ENCODE data around the gene HERC6.
"Not testable (repeated sequence)": the region's sequence is repeated elsewhere in the genome, so short reads cannot be mapped to it uniquely, and the experiment has no call there.

Gene HERC6

DNA sequence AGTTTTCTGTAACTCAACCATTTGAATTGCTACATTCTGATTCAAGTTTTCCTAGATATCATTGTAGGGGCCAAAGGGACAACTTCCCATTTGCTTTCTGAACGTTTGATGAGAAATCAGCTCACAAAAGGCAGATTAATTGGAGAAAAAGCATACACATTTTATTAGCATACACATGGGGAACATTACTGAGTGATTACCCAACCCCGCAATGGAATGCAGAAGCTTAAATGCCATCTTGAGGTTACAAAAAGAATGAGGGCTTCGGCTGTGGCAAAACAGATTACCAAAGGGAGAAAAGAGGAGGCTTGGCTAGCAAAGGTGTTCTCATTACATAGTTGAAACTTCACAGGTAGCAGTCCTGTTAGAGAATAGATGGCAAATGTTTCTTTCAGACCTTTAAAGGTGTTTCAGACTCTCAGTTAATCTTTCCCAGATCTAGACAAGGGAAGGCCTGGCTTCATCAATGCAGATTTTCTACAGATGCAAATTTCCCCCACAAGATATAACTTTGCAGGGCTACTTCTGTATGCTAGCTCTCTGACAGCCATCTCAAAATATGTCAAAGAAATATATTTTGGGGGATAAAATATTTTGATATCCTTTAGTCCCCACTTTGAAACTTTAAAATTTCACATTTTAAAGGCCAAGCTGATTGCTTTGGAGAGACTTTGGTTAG is 26.5 kb upstream of the HERC6 start:
- peak; percentile 67 for DNase-seq (ENCODE audit: low read depth)
- TF ChIP-seq, protein P1, sequence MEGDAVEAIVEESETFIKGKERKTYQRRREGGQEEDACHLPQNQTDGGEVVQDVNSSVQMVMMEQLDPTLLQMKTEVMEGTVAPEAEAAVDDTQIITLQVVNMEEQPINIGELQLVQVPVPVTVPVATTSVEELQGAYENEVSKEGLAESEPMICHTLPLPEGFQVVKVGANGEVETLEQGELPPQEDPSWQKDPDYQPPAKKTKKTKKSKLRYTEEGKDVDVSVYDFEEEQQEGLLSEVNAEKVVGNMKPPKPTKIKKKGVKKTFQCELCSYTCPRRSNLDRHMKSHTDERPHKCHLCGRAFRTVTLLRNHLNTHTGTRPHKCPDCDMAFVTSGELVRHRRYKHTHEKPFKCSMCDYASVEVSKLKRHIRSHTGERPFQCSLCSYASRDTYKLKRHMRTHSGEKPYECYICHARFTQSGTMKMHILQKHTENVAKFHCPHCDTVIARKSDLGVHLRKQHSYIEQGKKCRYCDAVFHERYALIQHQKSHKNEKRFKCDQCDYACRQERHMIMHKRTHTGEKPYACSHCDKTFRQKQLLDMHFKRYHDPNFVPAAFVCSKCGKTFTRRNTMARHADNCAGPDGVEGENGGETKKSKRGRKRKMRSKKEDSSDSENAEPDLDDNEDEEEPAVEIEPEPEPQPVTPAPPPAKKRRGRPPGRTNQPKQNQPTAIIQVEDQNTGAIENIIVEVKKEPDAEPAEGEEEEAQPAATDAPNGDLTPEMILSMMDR (conservative IDR thresholded peaks at IDR 0.05; ENCODE audit: low read depth, low read length) = no peak
- no peak overlapping the region for H3K4me3 ChIP-seq (ENCODE audit: low read length)

DNA sequence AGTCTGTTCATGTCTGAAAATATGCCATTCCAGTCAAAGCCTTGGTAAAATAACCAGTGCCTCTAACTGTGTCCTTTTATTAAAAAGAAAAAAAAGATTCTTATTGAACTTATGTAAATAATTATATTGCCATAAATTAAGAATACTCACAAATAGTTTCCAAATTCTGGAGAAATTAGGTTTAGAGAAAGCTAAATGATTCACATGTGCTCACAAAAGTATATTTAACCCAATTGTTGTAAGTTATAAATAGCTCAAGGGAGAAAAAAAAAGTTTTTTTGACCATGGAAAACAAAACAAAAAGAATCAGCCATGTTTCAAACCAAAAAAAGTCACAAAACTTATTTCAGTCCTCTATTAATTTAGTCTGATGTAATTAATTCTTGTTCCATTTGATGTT is 25.3 kb upstream of the HERC6 start:
- TF ChIP-seq, protein P1 (conservative IDR thresholded peaks at IDR 0.05; ENCODE audit: low read depth, low read length) = no peak
- H3K4me3 ChIP-seq (ENCODE audit: low read length) = no peak overlapping the region
- DNase-seq (ENCODE audit: low read depth) = no peak

DNA sequence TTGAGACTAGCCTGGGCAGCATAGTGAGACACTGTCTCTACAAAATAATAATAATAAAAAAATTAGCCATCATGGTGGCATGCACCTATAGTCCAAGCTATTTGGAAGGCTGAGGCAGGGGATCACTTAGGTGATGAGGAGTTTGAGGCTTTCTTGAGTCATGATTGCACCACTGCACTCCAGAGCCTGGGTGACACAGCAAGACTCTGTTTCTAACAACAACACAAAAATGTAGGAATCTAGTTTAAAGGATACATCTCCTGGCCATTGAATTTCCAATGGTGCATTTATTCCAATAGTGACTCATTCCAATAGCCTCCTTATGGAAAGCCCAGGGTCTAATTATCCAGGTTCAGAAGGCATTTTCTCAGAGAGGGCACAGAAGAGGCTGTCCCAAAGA is 21.9 kb upstream of the HERC6 start:
- TF ChIP-seq, protein P1 (conservative IDR thresholded peaks at IDR 0.05; ENCODE audit: low read depth, low read length) = no peak
- no peak for DNase-seq (ENCODE audit: low read depth)
- no peak overlapping the region for H3K4me3 ChIP-seq (ENCODE audit: low read length)

DNA sequence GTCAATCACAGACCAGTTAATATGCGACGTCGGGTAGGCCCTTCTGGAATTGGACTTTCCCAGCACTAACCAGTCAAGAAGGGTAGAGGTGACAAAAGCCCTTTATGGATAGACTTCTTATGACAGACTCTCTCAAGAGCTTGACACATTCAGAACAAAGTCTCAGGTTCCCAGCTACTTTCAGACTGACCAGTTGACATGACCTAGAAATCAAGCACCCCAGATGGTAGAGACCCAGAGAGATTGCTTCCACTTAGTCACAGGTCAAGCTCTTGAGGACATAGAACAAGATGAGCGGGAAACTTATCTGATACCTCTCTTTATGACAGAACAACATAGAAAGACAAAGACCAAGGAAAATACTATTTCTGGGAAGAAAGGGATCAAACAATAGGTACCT is 21.4 kb upstream of the HERC6 start:
- DNase-seq (ENCODE audit: low read depth) = no peak
- no peak overlapping the region for H3K4me3 ChIP-seq (ENCODE audit: low read length)
- TF ChIP-seq, protein P1 (conservative IDR thresholded peaks at IDR 0.05; ENCODE audit: low read depth, low read length) = no peak

DNA sequence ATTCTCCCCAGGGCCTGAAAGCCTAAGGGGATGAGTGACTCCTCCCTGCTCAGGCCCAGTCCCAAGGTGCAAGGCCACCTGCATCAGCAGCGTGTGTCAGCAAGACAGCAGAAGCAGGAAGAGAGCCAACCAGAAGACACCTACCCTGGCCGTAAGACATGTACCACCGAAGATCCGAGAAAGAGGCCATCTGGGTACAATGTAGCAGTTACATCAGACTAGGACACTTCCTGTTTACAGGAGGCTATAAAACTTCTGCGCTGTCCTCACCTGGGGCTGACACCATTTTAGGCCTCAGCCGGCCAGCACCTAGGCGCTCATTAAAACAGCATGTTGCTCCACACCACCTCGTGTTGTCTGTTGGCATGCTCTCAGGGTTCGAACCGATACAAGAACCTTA is 19.1 kb upstream of the HERC6 start:
- TF ChIP-seq, protein P1 (conservative IDR thresholded peaks at IDR 0.05; ENCODE audit: low read depth, low read length) = no peak
- no peak for DNase-seq (ENCODE audit: low read depth)
- H3K4me3 ChIP-seq (ENCODE audit: low read length) = no peak overlapping the region

DNA sequence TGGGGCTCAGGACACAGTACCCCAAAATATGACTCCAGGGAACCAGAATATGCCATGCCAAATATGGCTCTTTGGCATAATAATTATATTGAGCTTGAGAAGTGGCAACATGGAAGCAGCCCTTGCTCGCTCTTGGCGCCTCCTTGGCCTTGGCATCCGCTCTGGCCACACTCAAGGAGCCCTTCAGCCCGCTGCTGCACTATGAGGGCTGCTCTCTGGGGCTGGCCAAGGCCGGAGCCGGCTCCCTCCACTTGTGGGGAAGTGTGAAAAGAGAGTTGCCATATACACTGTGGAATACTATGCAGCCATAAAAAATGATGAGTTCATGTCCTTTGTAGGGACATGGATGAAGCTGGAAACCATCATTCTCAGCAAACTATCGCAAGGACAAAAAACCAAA is 18.4 kb upstream of the HERC6 start:
- TF ChIP-seq, protein P1 (conservative IDR thresholded peaks at IDR 0.05; ENCODE audit: low read depth, low read length) = no peak
- no peak for DNase-seq (ENCODE audit: low read depth)
- H3K4me3 ChIP-seq (ENCODE audit: low read length) = no peak overlapping the region

DNA sequence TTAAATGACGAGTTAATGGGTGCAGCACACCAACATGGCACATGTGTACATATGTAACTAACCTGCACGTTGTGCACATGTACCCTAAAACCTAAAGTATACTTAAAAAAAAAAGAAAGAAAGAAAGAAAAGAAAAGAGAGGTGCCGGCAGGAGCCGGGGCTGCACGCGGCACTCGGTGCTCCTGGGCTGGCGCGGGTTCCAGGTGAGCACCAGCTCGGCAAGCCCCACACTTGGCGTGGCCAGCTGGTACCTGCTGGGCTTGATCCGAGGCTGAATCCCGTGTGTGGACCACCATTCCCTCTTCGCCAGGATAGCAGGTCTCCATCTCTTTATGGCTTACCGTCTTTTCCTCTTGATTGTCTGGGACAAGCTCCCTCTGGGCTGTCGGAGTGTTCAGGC is 17.9 kb upstream of the HERC6 start:
- TF ChIP-seq, protein P1 (conservative IDR thresholded peaks at IDR 0.05; ENCODE audit: low read depth, low read length) = no peak
- H3K4me3 ChIP-seq (ENCODE audit: low read length) = no peak overlapping the region
- DNase-seq (ENCODE audit: low read depth) = no peak

DNA sequence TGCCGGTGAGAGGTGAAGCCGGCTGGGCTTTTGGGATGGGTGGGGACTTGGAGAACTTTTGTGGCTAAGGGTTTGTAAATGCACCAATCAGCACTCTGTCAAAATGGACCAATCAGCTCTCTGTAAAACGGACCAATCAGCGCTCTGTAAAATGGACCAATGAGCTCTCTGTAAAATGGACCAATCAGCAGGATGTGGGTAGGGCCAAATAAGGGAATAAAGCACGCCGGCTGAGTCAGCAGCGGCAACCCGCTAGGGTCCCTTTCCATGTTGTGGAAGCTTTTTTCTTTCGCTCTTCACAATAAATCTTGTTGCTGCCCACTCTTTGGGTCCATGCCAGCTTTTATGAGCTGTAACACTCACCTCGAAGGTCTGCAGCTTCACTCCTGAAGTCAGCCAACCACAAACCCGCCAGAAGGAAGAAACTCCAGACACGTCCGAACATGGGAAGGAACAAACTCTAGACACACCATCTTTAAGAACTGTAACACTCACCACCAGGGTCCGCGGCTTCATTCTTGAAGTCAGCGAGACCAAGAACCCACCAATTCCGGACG is 17.4 kb upstream of the HERC6 start:
- not testable (repeated sequence) for DNase-seq (ENCODE audit: low read depth)

More for the DNA sequence above, 17.4 kb upstream of the HERC6 start:
- not testable (repeated sequence) for H3K4me3 ChIP-seq (ENCODE audit: low read length)

Data from retinal pigment epithelial cell (primary cell).